GM12878 (cell line): ENCODE measurements around the gene CCDC68. TPM values are rescaled to one million over a fixed set of nuclear protein-coding genes. Genes with fewer than 3 reads are reported as not detected.

Experiments used
- ATAC-seq: fragments of 200-7000 bp; cut with Tn5 transposase; 3 replicates; pipeline ENCODE4 v1.9.1; 2020; ENCODE audit warnings: mild to moderate bottlenecking, moderate library complexity
- BruUV-seq: library from RNA; stranded (reverse); fragments of 400-500 nt; replicated peaks from 2 replicates; lab custom pipeline; 2021; lab: Mats Ljungman, UMichigan
- CTCF ChIA-PET: fragments of 300-600 bp; sonication (Branson Sonifier 250); formaldehyde crosslinking; extraction: SDS; loops from one replicate; lab custom pipeline; 2021; ENCODE audit warnings: inconsistent platforms; lab: Yijun Ruan, JAX
- POLR2A ChIA-PET: fragments of 350-600 bp; formaldehyde crosslinking; extraction: SDS; loops from one replicate; lab custom pipeline; 2021; ENCODE audit warnings: inconsistent platforms; lab: Charles Lee
- RAD21 ChIA-PET: fragments of 300-600 bp; sonication (Branson Sonifier 250); formaldehyde crosslinking; loops from one replicate; lab custom pipeline; 2023; ENCODE audit warnings: antibody characterized with exemption; ENCODE audit not compliant: unreplicated experiment; lab: Charles Lee
- SMC1A ChIA-PET: fragments of 300-600 bp; sonication (Branson Sonifier 250); formaldehyde crosslinking; loops from one replicate; lab custom pipeline; 2023; ENCODE audit not compliant: unreplicated experiment, uncharacterized antibody; lab: Charles Lee
- DNase-seq: peaks from one replicate; pipeline ENCODE4 v3.0.0-alpha.2; 2011; ENCODE audit warnings: low read depth, low spot score
- FAIRE-seq: peaks from 3 replicates; lab custom pipeline; 2011; peaks lifted over from hg19 to GRCh38; lab: Jason Lieb, UNC
- H2AFZ ChIP-seq: 2 replicates; pipeline ENCODE4 v1.6.0; 2011; ENCODE audit warnings: low read depth, low read length, control low read depth; ENCODE audit not compliant: control insufficient read depth
- H3K27ac ChIP-seq: 2 replicates; pipeline ENCODE4 v1.5.1; 2011; ENCODE audit warnings: control low read depth; ENCODE audit not compliant: control insufficient read depth, insufficient read depth
- H3K27me3 ChIP-seq, 2 experiments: replicated peaks in 1 of 2; 2 replicates each; pipeline versions ENCODE4 v1.6.0 to v1.6.1; 2011; ENCODE audit warnings: low read length in 1 of 2; ENCODE audit not compliant: control insufficient read depth in 2 of 2, insufficient read depth in 2 of 2
- H3K36me3 ChIP-seq, 2 experiments: 2 replicates each; pipeline ENCODE4 v1.5.1; 2011; ENCODE audit warnings: low read length in 1 of 2; ENCODE audit not compliant: control insufficient read depth in 2 of 2, insufficient read depth in 2 of 2
- H3K4me1 ChIP-seq: 2 replicates; pipeline ENCODE4 v1.6.1; 2011; ENCODE audit warnings: mild to moderate bottlenecking, low read length, moderate library complexity, mixed read lengths; ENCODE audit not compliant: control insufficient read depth, insufficient read depth
- H3K4me2 ChIP-seq: 2 replicates; pipeline ENCODE4 v1.6.0; 2011; ENCODE audit warnings: control low read depth; ENCODE audit not compliant: control insufficient read depth, insufficient read depth
- H3K4me3 ChIP-seq: fragments of 200-600 bp; sonication (generic); 2 replicates; pipeline ENCODE4 v1.5.1; 2016
- H3K79me2 ChIP-seq: 2 replicates; pipeline ENCODE4 v1.6.0; 2011; ENCODE audit warnings: low read length; ENCODE audit not compliant: control insufficient read depth, insufficient read depth
- H3K9ac ChIP-seq: 2 replicates; pipeline ENCODE4 v1.8.0; 2011; ENCODE audit warnings: low read length, control low read depth, mixed read lengths; ENCODE audit not compliant: control insufficient read depth, insufficient read depth
- H3K9me3 ChIP-seq: replicated peaks from 3 replicates; pipeline ENCODE4 v1.5.1; 2011; ENCODE audit warnings: mild to moderate bottlenecking, low read length; ENCODE audit not compliant: control insufficient read depth, insufficient read depth
- H4K20me1 ChIP-seq: 2 replicates; pipeline ENCODE4 v1.6.0; 2011; ENCODE audit not compliant: control insufficient read depth, insufficient read depth
- CHD4 ChIP-seq: fragments of 200-600 bp; sonication (generic); IDR thresholded peaks from 2 replicates; pipeline ENCODE4 v1.6.1; 2016; ENCODE audit warnings: mild to moderate bottlenecking
- E2F8 ChIP-seq: fragments of 450-650 bp; IDR thresholded peaks from 2 replicates; pipeline ENCODE4 v1.6.1; 2018; ENCODE audit warnings: mild to moderate bottlenecking, low read depth, moderate library complexity; ENCODE audit not compliant: partially characterized antibody
- HDAC2 ChIP-seq: fragments of 200-600 bp; sonication (generic); IDR thresholded peaks from 2 replicates; pipeline ENCODE4 v1.6.1; 2017
- HDAC6 ChIP-seq: fragments of 200-600 bp; sonication (generic); IDR thresholded peaks from one replicate; pipeline ENCODE4 v1.8.0; 2017; ENCODE audit warnings: antibody characterized with exemption; ENCODE audit not compliant: unreplicated experiment
- JUNB ChIP-seq: IDR thresholded peaks from 2 replicates; pipeline ENCODE4 v1.6.1; 2016; ENCODE audit warnings: antibody characterized with exemption, mild to moderate bottlenecking
- KAT2A ChIP-seq: conservative IDR thresholded peaks from 2 replicates; pipeline ENCODE4 v1.6.1; 2011; ENCODE audit warnings: low read depth, low read length; ENCODE audit not compliant: control insufficient read depth
- NFIC ChIP-seq: IDR thresholded peaks from 2 replicates; pipeline ENCODE4 v1.6.1; 2012; ENCODE audit warnings: low read depth, mild to moderate bottlenecking, inconsistent platforms, low read length, moderate library complexity
- PBX3 ChIP-seq: IDR thresholded peaks from 2 replicates; pipeline ENCODE4 v1.6.1; 2011; ENCODE audit warnings: mild to moderate bottlenecking, low read depth, low read length, moderate library complexity; ENCODE audit not compliant: insufficient replicate concordance
- SMAD1 ChIP-seq: fragments of 450-650 bp; IDR thresholded peaks from 2 replicates; pipeline ENCODE4 v1.6.1; 2018; ENCODE audit warnings: mild to moderate bottlenecking, low read depth; ENCODE audit not compliant: partially characterized antibody
- ZNF217 ChIP-seq: fragments of 450-650 bp; IDR thresholded peaks from 2 replicates; pipeline ENCODE4 v1.6.1; 2017; ENCODE audit warnings: antibody characterized with exemption, mild to moderate bottlenecking
- WGBS: methylation state at CpG from one replicate; pipeline ENCODE4 v1.1.6; 2016; ENCODE audit warnings: low lambda C conversion rate; ENCODE audit not compliant: insufficient replicate concordance, insufficient coverage; ENCODE audit errors: missing lambda C conversion rate; 5-methylcytosine and 5-hydroxymethylcytosine counted together
- in situ Hi-C: fragments of 300-500 bp; cut with MboI; formaldehyde crosslinking; loops from 9 replicates; pipeline ENCODE4 v1.14.3; 2018; ENCODE audit warnings: mixed read lengths
- intact Hi-C: fragments of 100-400 bp; cut with micrococcal nuclease; formaldehyde crosslinking; loops from one replicate; pipeline ENCODE4 v1.14.2; 2022; ENCODE audit not compliant: unreplicated experiment
- polyA plus RNA-seq, 11 experiments: library from polyadenylated mRNA; depleted of rRNA in 4 of 11; unstranded in 6 of 11; stranded (reverse) in 5 of 11; fragments of >200 nt; fragmentation: Nextera tagmentation in 4 of 11; fragmentation: Illumina TruSeq in 1 of 11; extraction: Ambion mirVana in 4 of 11; extraction: Trizol in 1 of 11; gene quantifications; 1 replicate in 1 of 11; 2 replicates in 10 of 11; pipeline versions ENCODE4 v1.2.1 to v1.2.3, GENCODE V29; 2011 to 2016; ENCODE audit warnings: inconsistent platforms in 2 of 11, missing spikeins in 2 of 11, low read depth in 1 of 11
- total RNA-seq, 4 experiments: library from RNA; depleted of rRNA in 3 of 4; stranded (reverse); fragments of >200 nt in 3 of 4; fragmentation: Illumina TruSeq in 1 of 4; extraction: Trizol in 1 of 4; gene quantifications; 2 replicates each; pipeline versions ENCODE4 v1.2.1 to v1.2.3, GENCODE V29; 2013 to 2021

CCDC68 gene
- total and polyA plus RNA-seq, 10 of the 15 experiments (the other 5 are each of a cell fraction or from before 2014, with no cell fraction given): 0.04 TPM; not detected in 9

- ChIA-PET POLR2A (no interaction called here), CTCF (interaction anchor here (1.5 kb wide), 1 partner anchor 23 kb away, joined by 5 read pairs; no protein-coding TSS in a partner anchor), RAD21 (no interaction called here), SMC1A (no interaction called here)
- Histone ChIP-seq H2AFZ (no peak overlapping the region), H3K79me2 (no peaks in the 10 kb centered on the region), H3K36me3 (no peaks in the 10 kb centered on the region), H3K9me3 (no peaks in the 10 kb centered on the region), H3K4me3 (no peak overlapping the region), H4K20me1 (no peaks in the 10 kb centered on the region), H3K27me3 (peaks cover 3 to 10% of the 10 kb centered on the region in 2 experiments), H3K4me1 (no peaks in the 10 kb centered on the region), H3K27ac (no peak overlapping the region), H3K9ac (no peak overlapping the region), H3K4me2 (no peak overlapping the region)
- ATAC-seq (no peak), DNase-seq (no peak), FAIRE-seq (no peak)
- TF ChIP-seq JUNB (no peak), HDAC2 (no peak), E2F8 (no peak), HDAC6 (no peak), ZNF217 (no peak), SMAD1 (no peak), NFIC (no peak), PBX3 (no peak), KAT2A (no peak), CHD4 (no peak)
- intact Hi-C loops: no loop called here
- 14% methylated on average over 3 of the region's 3 CpGs for whole genome bisulfite sequencing
- in situ Hi-C loops: no loop called here
- BruUV-seq: no TSS peak
These were observed 936 bp upstream of the CCDC68 start for GRCh38 chr18:54960197-54960596.
